MCF 10A (cell line): ENCODE results near the gene GPC4. TPM values are rescaled to one million over a fixed set of nuclear protein-coding genes. Genes with fewer than 3 reads are reported as not detected.

Experiments used
- BruUV-seq: library from RNA; stranded (reverse); fragments of 400-500 nt; replicated peaks from 2 replicates; lab custom pipeline; 2021; lab: Mats Ljungman, UMichigan
- CTCF ChIA-PET: fragments of 300-600 bp; sonication (Branson Sonifier 250); formaldehyde crosslinking; extraction: SDS; loops from one replicate; lab custom pipeline; 2021; ENCODE audit warnings: antibody characterized with exemption, inconsistent platforms; lab: Yijun Ruan, JAX
- POLR2A ChIA-PET: fragments of 300-600, 350-650 bp; sonication (Branson Sonifier 250); formaldehyde crosslinking; extraction: SDS; loops from one replicate; lab custom pipeline; 2020; ENCODE audit warnings: antibody characterized with exemption, inconsistent platforms; lab: Yijun Ruan, JAX
- DNase-seq: peaks from one replicate; pipeline ENCODE4 v3.0.0-alpha.2; 2018; ENCODE audit not compliant: unreplicated experiment
- H3K27ac Mint-ChIP-seq: one replicate; pipeline ENCODE4 v1.8.0; 2022; ENCODE audit warnings: mild to moderate bottlenecking, low read depth, mixed read lengths; ENCODE audit not compliant: unreplicated experiment
- H3K27me3 Mint-ChIP-seq: one replicate; pipeline ENCODE4 v1.8.0; 2022; ENCODE audit warnings: mixed read lengths; ENCODE audit not compliant: insufficient read depth, unreplicated experiment
- H3K36me3 Mint-ChIP-seq: one replicate; pipeline ENCODE4 v1.8.0; 2022; ENCODE audit warnings: mild to moderate bottlenecking, moderate library complexity, mixed read lengths; ENCODE audit not compliant: insufficient read depth, unreplicated experiment
- H3K4me1 Mint-ChIP-seq: one replicate; pipeline ENCODE4 v1.8.0; 2022; ENCODE audit warnings: mixed read lengths; ENCODE audit not compliant: insufficient read depth, unreplicated experiment
- H3K4me3 Mint-ChIP-seq: one replicate; pipeline ENCODE4 v1.8.0; 2022; ENCODE audit warnings: mild to moderate bottlenecking, moderate library complexity, mixed read lengths; ENCODE audit not compliant: unreplicated experiment
- H3K9me3 Mint-ChIP-seq: one replicate; pipeline ENCODE4 v1.8.0; 2022; ENCODE audit warnings: mixed read lengths; ENCODE audit not compliant: unreplicated experiment
- intact Hi-C: fragments of 100-400 bp; cut with micrococcal nuclease; formaldehyde crosslinking; loops from 2 replicates; pipeline ENCODE4 v1.14.1; 2022
- total RNA-seq: library from RNA; stranded (reverse); gene quantifications from 2 replicates; pipeline ENCODE4 v1.2.3, GENCODE V29; 2022
- TF ChIP-seq, protein P1 (sequence below): fragments of 200-600 bp; IDR thresholded peaks from one replicate; pipeline ENCODE4 v1.8.0; 2022; ENCODE audit warnings: antibody characterized with exemption, mild to moderate bottlenecking; ENCODE audit not compliant: unreplicated experiment

The GPC4 gene
- total RNA-seq, 1 experiment from 2014 or later: 1.4 TPM

DNA sequence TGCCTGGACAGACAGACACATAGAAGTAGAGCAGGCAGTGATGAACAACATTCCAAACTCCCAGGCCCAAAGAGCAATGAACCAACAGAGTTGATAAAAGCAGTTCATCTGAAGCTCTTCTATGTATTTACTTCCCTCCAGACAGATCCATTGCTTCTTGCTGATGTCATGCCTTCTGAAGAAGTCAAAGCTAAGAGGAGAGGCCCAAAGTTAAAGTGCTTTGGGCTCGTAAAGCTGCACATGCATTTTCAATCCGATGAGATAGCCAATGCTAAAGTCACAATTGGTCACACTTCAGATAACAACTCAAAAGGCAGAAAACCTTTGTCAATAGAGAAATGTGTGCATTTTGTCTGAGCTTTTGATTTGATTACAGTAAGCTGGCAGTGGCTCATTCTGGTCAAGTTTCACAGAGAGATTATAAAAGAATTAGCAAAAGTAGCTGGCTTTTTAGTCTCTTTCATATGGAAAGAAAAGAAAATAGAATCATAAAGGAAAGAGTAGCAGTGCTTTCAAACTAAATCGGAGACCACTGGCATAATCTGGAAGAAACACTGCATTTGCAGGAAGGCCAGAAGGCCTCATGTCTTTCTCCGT lies 82.0 kb downstream of the GPC4 start:
- POLR2A ChIA-PET: no interaction called here
- TF ChIP-seq, protein P1, sequence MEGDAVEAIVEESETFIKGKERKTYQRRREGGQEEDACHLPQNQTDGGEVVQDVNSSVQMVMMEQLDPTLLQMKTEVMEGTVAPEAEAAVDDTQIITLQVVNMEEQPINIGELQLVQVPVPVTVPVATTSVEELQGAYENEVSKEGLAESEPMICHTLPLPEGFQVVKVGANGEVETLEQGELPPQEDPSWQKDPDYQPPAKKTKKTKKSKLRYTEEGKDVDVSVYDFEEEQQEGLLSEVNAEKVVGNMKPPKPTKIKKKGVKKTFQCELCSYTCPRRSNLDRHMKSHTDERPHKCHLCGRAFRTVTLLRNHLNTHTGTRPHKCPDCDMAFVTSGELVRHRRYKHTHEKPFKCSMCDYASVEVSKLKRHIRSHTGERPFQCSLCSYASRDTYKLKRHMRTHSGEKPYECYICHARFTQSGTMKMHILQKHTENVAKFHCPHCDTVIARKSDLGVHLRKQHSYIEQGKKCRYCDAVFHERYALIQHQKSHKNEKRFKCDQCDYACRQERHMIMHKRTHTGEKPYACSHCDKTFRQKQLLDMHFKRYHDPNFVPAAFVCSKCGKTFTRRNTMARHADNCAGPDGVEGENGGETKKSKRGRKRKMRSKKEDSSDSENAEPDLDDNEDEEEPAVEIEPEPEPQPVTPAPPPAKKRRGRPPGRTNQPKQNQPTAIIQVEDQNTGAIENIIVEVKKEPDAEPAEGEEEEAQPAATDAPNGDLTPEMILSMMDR: no peak
- CTCF ChIA-PET: interaction anchor here (1.0 to 4.5 kb wide), 8 partner anchors 9 to 342 kb away, joined by 3 to 34 read pairs (median 10); no protein-coding TSS in a partner anchor
- H3K9me3 Mint-ChIP-seq: no peaks in the 10 kb centered on the region
- no peaks in the 10 kb centered on the region for H3K4me1 Mint-ChIP-seq
- no peak for DNase-seq
- intact Hi-C loops: no loop called here
- BruUV-seq: no TSS peak
- peaks cover 45% of the 10 kb centered on the region for H3K27me3 Mint-ChIP-seq
- H3K4me3 Mint-ChIP-seq: no peak overlapping the region
- no peak overlapping the region for H3K27ac Mint-ChIP-seq
- H3K36me3 Mint-ChIP-seq: no peaks in the 10 kb centered on the region

DNA sequence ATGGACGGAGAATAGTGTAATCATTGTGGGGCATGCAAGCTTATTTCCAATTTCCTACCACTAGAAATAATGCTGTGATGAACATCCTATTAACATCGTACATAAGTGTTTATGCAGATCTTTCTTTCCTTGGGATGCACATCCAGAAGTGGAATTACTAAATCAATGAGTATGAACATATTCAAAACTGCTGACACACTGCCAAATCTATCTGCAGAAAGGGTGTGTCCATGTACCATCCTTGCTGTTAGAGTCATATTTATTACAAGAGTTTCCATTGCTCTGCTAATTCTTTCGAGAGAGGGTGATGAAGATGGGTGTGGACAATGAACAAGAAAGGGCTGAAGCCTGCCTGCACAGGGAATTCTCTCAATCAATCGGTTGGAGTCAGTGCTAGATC lies 82.6 kb downstream of the GPC4 start:
- Mint-ChIP-seq H3K4me1 (no peaks in the 10 kb centered on the region), H3K36me3 (no peaks in the 10 kb centered on the region), H3K27ac (no peak overlapping the region), H3K27me3 (peaks cover 49% of the 10 kb centered on the region), H3K9me3 (no peaks in the 10 kb centered on the region), H3K4me3 (no peak overlapping the region)
- DNase-seq: no peak
- CTCF ChIA-PET: interaction anchor here (1.0 to 3.8 kb wide), 4 partner anchors 9 to 336 kb away, joined by 3 to 22 read pairs (median 4); no protein-coding TSS in a partner anchor
- intact Hi-C loops: no loop called here
- TF ChIP-seq, protein P1: no peak
- POLR2A ChIA-PET: no interaction called here
- BruUV-seq: no TSS peak

DNA sequence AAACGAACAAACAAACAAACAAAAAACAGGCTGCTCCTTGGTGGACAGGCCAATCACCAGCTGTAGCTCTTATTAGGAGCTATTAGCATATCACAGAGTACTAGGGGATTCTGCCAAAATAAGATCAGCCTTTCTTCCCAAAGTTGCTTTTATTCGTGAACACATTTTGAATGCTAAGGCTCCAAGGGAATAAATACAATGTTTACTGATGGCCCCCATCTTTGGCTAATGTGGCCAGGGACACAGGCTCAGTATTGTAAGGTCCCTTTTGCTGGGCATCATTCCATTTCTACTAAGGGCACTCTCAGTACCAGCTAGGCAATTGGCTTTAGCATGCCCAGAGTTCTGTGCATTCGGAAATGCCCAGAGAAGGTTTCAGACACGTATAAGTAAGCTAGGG lies 84.3 kb downstream of the GPC4 start:
- Mint-ChIP-seq H3K36me3 (no peaks in the 10 kb centered on the region), H3K9me3 (no peaks in the 10 kb centered on the region), H3K27me3 (peaks cover 41% of the 10 kb centered on the region), H3K27ac (no peak overlapping the region), H3K4me1 (no peaks in the 10 kb centered on the region), H3K4me3 (no peak overlapping the region)
- TF ChIP-seq, protein P1: no peak
- no peak for DNase-seq
- ChIA-PET CTCF (interaction anchor here (1.4 kb wide), 1 partner anchor 340 kb away, joined by 4 read pairs; no protein-coding TSS in a partner anchor), POLR2A (interaction anchor here (0.5 kb wide), 1 partner anchor 331 kb away, joined by 3 read pairs; no protein-coding TSS in a partner anchor)
- intact Hi-C loops: no loop called here
- no TSS peak for BruUV-seq

DNA sequence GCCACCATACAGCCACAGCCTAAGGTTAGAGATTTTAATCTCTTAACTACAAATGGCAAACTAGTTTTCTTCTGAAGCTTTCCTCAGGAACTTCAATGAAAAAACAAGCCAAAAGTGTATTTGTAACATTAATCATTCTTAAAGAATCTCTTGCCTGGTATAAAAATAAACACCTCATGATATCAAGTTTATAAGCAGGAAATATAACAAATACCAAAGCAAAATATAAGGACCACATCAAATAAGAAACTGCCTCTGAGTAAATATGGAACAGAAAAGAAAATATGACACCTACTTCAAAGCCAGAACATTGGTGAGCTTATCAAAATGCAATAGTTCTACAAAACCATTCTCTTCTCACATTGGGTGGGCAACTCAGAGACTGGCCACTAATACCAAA lies 89.9 kb downstream of the GPC4 start:
- BruUV-seq: no TSS peak
- ChIA-PET POLR2A (no interaction called here), CTCF (interaction anchor here (0.6 to 3.1 kb wide), 3 partner anchors 9 to 1614 kb away, joined by 3 to 18 read pairs (median 4); no protein-coding TSS in a partner anchor)
- H3K4me1 Mint-ChIP-seq: no peaks in the 10 kb centered on the region
- no peak for DNase-seq
- no peaks in the 10 kb centered on the region for H3K36me3 Mint-ChIP-seq
- intact Hi-C loops: no loop called here
- no peak overlapping the region for H3K4me3 Mint-ChIP-seq
- TF ChIP-seq, protein P1: no peak
- H3K9me3 Mint-ChIP-seq: no peaks in the 10 kb centered on the region
- H3K27me3 Mint-ChIP-seq: peaks cover 67% of the 10 kb centered on the region
- no peak overlapping the region for H3K27ac Mint-ChIP-seq
